Fibroblast of lung (primary cell): Measurements from ENCODE around the gene TGM2.

Experiments
- CTCF ChIP-seq, 2 donors: IDR thresholded peaks in 1 of 2; conservative IDR thresholded peaks in 1 of 2; 1 replicate in 1 of 2; 2 replicates in 1 of 2; pipeline ENCODE4 v1.5.1; 2011 to 2012; ENCODE audit warnings: low read length in 2 of 2, control low read depth in 1 of 2, inconsistent platforms in 1 of 2, low read depth in 1 of 2, mild to moderate bottlenecking in 1 of 2
- EZH2 ChIP-seq: IDR thresholded peaks from 2 replicates; pipeline ENCODE4 v1.5.1; 2012; ENCODE audit warnings: low read length, control low read depth, mild to moderate bottlenecking; ENCODE audit errors: missing control alignments

- TF ChIP-seq CTCF (conservative IDR thresholded peaks at IDR 0.05 in 1 of 2, IDR thresholded peaks at IDR 0.05 in 1 of 2; ENCODE audit: low read depth in 1 of 2, low read length in 2 of 2) (no peak), EZH2 (no peak)
Measured at GRCh38 chr20:38084425-38084951, 80.6 kb downstream of the TGM2 start.
